Stimulated activated CD4-positive, alpha-beta T cell treated with anti-CD3 and anti-CD28 coated beads, Interleukin-2, amount 100 ng/mL, for 24 hours (primary cell): ENCODE results near the gene PRSS33.

Source experiments
- DNase-seq, 2 donors: peaks; one replicate each; pipeline ENCODE4 v3.0.0-alpha.2; 2020

Gene PRSS33

DNA sequence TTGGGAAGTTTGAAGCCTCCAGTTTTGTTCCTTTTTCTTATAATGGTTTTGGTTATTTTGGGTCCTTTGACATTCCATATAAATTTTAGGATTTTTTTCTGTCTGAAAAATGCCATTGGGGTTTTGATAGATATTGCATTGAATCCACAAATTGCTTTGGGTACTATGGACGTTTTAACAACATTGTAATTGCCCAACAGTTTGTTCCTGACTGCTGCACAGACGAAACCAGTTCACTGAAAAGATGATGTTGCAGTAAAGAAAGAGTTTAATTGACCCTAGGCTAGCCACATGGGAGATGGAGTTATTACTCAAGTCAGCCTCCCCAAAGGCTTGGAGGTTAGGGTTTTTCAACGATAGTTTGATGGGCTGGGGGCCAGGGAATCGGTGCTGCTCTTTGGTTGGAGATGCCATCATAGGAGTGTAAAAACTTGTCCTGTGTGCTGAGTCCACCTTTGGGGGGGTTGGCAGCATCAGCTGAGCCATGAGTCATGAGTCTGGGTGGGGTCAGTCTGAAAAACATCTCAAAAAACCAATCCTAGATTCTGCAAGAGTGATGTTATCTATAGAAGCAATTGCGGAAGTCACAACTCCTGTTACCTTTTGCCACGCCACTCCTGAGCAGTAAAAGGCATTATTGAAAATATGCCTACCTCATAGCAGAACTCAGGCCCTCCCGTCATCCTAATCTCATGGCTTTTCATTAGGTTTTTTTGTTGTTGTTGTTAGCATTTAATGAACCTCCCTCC, 8.2 kb upstream of the PRSS33 start:
- no peak for DNase-seq

DNA sequence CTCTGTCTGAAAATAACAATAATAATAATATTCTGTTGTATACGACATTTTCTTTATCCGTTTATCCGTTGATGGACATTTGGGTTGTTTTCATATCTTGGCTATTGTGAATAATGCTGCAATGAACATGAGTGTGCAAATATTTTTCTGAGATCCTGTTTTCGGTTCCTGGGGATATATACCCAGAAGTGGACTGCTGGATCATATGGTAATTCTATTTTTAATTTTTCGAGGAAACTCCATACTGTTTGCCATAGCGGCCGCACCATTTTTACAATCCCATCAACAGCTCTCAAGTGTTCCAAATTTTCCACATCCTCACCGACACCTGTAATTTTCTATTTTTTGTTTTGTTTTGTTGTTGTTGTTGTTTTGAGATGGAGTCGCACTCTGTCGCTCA, 5.6 kb upstream of the PRSS33 start:
- no peak for DNase-seq

DNA sequence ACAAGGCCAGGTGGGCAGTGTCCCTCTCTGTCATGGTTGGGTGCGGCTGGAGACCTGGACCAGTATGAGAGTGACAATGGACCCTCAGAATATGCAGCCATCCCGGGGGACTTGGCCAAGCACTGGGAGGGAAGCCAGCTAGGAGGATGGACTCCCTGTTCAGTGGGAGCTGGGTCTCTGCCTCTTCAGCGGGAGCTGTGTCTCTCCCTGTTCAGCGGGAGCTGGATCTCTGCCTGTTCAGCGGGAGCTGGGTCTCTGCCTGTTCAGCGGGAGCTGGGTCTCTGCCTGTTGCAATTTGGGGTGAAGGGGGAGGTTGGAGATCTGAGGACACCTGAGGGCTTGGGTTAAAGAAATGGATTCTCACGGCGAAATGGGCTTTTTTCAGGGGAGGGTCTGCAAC, 3.8 kb upstream of the PRSS33 start:
- DNase-seq: no peak

DNA sequence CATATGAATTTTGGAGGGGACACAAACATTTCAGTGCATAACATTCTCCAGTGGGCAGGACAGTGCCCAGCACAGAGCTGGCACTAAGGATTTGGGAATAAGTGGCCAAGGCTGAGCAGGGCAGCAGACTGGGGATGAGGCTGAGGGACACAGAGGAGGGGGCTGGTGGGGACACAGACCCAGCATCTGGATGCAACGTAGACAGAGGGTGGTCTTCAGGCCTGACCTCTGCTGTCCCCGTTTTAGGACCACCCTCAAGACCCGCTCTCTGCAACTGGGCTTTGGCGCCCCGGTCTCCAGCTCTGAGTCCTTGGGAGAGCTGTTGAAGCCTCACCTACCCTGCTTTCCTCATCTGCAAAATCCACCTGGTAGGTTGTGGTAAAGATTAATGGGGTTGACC, 3.3 kb upstream of the PRSS33 start:
- no peak for DNase-seq

DNA sequence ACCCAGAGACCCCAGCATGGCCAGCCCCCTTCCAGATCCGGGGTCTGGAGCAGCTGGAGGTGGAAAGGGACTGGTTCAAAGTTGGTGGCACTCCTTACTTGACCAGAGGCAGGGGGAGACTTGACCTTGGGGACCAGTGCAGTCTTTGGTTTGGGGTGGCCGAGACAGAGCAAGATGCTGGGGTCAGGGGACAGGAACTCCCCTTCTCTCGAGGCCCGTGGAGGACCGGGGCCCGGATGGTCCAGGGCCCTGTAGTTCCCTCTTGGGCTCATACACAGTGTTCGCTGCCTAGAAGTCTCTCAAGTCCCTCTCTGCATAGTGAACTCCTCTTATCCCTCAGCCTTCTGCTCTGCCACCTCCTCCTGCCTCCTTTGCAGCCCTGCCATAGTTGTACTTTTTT, 601 bp upstream of the PRSS33 start:
- DNase-seq: no peak

DNA sequence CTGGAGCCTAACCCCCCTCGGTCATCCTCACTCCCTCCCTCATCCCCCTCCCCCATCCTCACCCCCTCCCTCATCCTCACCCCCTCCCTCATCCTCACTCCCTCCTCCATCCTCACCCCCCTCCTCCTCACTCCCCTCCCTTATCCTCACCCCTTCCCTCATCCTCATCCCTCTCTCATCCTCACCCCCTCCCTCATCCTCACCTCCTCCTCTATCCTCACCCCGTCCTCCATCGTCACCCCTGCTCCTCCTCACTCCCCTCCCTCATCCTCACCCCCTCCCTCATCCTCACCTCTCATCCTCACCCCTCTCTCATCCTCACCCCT, 571 bp downstream of the PRSS33 start:
- no peak for DNase-seq

DNA sequence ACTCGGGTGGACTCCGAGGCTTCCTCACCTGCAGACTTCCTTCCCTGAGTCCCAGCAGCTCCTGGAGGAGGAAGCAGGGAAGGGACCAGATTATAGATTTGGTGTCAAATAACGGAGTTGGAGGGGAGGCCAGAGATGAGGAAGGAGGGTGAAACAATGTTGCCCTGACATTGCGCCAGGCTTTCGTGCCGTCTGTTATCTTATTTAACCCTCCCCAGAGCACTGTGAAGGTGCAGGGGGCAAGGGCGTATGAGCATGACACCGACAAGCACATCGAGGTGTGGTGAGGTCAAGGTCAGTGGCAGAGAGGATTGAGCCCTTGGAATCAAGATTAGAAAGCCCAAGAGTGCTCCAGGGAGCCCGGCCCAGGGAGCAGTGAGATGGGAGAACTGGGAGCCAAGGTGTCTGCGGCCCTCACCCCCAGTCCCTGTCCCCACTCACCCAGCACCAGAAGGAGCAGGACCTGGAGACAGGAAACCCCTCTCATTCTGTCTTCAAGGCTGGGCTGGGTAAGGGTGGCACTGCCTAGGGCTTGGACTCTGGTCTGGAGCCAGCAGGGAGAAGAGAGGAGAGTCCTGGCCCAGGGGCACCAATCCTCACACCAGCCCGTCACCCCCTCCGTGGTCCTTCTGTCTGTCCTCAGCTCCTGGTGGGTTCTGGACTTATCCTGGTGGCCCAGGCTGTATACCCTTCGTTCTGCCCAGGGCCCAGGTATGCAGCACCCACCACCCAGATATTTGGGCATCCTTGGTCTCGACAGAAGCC, 1.1 kb downstream of the PRSS33 start:
- no peak for DNase-seq

DNA sequence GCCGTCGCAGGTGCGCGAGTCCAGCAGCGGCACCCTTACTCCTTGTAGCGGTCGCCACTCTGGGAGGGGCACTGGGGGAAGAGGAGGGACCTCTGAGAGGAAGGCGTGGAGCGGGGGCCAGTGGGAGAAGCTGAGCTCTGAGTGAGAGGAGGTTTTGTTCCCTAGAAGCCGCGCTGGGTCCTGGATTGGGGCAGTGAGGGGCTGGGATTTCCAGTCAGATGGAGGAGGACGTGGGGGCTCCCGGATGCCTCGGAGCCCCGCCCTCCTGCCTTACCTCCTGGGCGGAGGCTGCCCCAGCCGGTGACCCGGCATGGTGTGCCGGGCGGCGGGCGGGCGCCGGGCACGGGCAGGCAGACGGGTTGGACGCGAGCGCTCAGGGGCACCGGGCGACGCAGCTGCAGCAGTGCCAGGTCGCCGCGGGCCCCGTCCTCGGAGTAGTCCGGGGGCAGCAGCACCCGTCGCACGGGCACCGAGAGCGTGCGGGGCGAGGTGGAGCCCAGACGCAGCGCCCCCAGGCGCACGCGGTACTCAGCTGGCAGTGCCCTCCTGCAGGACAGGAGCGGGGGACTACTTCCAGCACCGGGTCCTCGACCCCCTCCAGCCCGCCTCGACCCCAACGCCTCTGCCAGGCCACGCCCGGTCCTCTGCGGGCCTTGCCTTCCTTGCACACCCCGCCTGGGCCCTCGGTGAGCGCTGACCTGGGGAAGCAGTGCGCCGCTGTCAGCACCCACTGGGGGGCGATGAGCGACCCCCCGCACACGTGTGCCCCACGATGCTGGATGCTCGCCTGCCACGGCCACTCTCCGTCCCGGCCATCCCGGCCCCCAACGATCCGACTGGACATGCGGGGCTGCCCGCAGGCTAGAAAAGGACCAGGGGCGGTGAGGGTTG, 2.0 kb downstream of the PRSS33 start:
- DNase-seq: peak; percentile 41 to 55

DNA sequence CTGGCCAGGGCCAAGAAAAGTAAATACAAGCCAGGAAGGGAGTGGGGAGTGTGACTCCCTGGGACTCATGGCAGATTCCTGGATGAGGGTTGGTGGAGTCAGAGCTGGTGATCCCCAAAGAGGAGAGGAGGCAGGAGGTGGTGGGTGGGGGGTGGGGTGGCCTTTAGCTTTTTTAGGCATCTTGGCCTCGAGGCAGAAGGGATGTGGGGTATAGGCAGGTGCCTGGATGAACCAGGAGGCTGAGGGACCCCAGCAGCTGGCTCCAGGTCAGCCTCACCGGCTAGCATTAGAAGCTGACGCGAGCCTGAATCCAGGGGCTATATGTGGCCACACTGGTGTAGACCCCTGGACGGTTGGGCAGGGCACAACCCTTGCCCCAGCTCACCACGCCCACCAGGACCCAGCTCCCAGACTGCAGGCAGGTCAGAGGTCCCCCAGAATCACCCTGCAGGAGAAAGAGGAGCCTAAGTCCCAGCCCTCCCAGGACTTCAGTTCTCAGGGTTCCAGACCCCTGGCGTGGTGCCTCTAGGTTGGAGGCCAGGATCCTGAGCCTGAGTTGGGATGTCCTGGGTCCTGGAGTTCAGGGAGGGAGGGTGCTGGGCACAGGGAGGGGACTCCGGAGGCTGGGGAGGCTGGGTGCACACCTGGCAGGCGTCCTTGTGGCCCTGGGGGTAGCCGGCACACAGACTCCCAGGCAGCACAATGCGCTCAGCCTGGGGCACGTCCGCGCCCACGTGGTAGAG, 2.8 kb downstream of the PRSS33 start:
- no peak for DNase-seq

DNA sequence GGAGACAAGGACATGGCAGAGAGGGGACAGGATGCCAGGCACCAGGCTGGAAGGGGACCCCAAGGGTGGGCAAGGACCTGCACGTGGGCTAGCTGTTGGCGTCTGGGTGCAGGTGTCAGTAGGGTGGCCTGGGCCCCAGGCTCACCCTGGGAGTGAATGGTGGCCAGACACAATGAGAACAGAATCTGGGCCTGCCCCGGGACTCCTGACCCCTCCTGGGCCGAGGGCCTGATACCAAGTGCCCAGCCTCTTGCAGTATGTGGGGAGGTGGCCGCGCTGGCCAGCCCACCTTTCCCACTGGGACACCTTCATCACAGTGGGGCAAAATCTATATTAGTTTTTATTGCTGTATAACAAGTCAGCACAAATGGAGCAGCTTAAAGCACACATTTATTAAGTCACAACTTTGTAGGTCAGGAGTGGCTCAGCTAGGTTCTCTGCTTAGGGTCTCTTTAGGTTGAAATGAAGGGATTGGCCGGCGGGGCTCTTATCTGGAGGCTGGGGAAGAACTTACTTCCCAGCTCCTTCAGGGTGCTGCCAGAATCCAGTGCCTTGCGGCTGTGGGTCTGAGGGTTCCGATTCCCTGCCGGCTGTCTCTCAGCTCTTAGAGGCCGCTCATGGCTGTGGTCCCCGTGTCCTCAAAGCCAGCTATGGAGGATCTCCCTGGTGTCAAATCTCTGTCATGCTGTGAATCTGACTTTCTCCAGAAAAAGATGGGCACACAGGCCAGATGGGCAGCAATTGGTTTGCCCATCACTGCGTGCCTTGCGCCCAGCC, 3.6 kb downstream of the PRSS33 start:
- no peak for DNase-seq

DNA sequence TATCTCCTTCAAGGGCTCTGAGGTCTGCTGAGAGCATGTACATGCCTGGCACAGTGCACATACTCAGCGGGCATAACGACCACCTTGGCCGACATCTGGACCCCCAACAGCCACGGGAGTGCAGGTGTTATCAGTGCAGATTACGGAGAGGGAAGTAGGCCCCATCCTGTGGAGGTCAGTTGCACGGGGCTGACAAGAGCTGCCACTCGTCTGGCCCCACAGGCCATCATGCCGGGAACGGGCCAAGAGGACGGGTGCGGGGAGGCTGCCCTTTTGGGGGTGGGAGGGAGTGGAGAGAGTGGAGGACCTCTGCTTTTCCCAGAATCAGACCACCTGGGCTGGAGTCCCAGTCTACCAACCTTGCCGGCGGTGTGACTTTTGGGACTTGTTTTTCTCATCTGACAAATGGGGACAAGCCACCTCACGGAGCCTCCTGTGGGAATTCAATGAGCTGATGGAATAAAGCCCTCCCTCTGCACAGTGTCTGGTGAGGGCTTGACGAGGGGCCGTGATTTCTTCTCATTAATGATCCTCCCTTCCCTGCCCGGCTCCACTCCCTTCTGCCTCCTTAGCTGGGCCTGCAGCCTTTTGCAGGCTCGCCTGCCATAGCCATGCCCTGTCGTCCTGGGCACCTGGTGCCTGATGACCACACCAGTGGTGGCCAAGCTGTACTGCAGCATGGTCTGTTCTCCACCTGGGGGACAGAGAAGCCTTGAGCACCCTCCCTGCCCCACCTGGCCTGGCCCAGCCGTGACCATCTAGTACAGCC, 4.6 kb downstream of the PRSS33 start:
- no peak for DNase-seq

DNA sequence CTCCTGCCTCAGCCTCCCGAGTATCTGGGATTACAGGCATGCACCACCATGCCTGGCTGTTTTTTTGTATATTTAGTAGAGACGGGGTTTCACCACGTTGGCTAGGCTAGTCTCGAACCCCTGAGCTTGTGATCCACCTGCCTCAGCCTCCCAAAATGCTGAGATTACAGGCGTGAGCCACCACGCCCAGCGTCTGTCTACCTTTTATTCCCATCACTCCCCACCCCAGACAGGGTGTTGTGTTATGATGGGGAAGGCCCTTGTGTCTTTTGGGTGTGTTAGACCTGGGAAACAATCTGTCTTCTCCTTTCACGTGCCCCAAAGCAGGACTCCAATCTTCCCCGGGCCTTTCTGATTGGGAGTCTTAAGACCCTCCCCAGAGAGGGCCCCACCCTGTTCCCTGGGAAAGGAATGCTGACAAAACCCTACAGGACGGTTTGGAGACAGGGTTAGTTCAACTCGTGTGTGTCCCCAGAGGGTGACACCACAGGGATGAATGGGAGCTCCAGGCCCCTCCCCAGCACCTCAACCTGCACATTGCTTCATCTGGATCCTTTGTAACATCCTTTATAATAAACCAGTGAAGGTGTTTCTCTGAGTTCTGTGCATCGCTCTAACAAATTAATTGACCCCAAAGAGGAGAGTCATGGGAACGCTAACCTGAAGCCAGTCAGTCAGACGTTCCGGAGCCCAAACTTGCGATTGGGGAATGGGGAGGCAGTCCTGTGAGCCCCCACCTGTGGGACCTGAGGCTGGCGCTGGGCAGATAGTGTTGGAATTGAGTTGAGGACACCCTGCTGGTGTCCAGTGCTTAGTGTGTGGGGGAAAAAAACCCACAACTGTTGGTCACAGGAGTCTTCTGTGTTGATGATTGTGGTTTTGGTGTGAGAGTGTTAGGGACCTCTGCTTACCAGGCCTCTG, 7.1 kb downstream of the PRSS33 start:
- no peak for DNase-seq

DNA sequence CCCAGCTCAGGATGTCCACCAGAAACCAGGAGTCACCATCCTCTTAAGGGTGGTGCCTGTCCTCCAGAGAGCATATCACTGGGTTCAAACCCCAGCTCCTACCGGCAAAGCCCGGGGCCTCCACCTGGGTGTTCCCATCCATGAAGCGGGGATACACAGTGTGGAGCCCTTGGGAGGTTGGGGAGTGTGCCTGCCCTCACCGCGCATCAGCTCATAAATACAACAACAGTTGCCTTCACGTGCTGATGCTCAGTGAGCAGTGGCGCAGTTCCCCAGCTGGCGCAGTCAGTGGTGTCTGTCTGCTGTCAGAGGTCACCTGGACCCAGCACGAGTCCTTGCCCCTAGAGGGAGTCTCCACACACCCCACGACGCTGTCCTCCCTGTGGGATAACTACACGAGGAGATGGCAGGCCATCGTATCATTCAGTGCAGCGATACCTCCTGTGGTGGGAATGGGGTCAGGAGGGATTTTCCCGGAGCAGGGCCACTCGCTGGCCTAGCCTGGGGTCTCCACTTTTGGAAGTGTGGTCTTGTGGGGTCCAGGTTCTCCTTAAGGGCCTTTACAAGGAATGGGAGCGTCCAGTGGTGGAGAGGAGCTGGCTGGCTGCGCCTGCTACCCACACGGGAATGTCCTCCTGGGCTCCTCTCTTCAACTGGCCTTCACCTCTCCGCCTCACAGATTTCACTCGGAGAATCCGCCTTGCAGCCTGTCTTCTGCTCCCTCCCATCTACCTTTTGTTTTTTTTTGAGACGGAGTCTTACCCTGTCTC, 8.0 kb downstream of the PRSS33 start:
- DNase-seq: no peak

DNA sequence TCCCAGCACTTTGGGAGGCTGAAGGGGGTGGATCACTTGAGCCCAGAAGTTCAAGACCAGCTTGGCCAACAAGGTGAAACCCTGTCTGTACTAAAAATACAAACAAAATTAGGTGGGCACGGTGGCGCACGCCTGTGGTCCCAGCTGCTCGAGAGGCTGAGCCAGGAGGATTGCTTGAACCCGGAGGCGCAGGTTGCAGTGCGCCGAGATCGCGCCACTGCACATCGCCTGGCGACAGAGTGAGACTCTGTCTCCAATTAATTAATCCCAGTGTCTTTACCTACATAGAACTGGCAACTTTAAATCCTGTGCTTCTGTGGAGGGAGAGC, 8.8 kb downstream of the PRSS33 start:
- no peak for DNase-seq

DNA sequence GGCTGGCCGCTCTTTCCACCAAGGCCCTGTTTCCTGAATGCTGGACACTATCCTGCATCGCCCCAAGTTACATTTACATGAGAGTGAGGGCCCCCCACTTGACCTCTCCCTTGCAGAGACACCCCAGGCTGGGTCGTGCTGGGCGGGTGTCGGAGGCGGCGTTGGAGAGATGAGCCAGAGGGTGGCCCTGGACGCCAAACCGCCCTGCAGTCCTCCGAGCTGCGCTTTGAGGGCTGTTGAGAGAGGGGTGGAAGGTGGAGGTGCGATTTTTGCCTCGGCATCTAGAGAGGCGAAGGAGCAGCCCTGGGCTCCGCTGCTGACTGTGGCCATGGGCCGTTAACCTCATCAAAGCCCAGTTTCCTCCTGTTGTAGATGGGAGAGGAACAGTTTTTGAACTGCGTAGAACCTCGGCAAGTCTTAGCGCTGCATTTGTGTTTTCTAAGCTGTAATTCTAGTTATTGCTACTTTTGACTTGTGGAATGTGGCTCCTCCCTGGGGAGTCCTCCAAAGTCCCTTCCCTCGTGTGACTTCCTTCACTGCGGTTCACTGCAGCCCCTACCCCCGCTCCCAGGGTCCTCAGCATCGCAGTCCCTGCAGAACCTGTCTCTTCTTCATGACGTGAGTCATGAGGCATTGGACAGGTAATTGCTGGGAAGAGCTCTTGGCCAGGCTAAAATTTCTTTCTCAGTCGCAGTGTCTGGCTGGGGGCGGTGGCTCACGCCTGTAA, 9.3 kb downstream of the PRSS33 start:
- peak in 1 of 2 donors; percentile 47 for DNase-seq

DNA sequence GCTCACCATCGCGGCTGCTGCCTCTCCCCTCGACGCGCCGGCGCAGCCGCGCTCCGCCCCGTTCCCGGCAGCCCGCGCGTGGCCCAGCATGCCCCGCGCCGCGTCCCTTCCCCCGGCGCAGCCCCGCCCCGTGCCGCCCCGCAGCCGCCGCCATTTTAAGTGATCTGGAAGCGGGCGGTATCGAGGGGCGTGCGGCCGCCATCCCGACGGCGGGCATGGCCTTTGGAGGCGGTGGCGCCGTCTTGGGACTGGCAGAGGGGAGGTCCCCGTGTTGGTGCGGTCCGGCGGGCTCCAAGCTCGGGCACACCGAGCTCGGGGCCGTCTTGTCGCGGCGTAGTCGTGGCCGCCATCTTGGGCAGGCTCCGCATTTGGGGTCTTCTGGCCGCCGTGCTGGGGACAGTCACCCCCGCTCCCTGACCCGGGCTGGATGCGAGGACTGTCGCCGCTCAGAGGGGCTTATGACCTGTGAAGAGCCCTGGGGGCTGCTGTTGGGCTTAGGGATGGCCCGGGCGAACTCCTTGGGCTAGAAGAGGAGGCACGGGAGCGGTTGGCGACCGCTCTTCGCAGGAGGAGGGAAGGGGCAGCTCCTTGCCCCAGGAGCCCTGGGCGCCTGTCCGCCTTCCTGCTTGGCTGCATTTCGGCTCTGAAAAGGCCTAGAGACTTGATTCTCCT, 10.0 kb downstream of the PRSS33 start, which contains the start of gene ELOB:
ELOB (minus strand) TSS at position 50 of the 672 bp plus-strand sequence; CDS start at position 9, 41 bp downstream.
- peak; percentile 91 for DNase-seq

DNA sequence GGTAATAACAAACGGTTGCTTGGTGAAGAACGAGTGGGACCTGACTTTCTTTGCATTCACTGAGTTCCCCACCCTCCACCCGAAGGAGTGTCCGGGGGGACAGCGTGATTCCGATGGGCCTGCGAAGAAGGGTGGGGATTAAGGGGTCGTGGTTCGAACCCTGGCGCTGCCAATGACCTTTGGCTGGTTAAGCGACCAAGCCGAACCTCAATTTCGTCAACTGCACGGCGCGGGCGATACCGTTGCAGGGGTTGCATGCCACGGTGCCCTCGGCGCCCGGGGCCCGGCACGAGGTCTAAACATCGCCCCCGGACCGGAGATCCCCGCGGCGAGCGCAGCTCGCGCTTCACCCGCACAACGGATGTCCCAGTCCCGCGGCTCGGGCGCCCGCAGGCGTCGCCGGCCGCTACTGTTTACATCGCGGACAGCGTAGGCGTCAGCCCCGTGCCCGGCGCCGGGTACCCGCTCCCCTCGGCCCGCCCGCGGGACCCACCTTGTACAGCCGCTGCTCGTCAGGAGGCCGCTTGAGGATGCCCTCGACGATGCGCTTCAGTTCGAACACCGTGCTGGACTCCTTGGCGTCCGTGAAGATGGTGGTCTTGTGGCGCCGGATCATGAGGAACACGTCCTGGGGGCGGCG, 10.7 kb downstream of the PRSS33 start:
- DNase-seq: peak in 1 of 2 donors; percentile 44
